Stimulated activated CD8-positive, alpha-beta memory T cell treated with anti-CD3 and anti-CD28 coated beads, Interleukin-4, amount 100 ng/mL, for 4 hours (primary cell): ENCODE results near the gene CCDC85A.

Source experiments
- DNase-seq, 2 donors: peaks; one replicate each; pipeline ENCODE4 v3.0.0-alpha.2; 2020; ENCODE audit warnings: low read depth in 2 of 2, low spot score in 1 of 2

Gene CCDC85A

GRCh38 chr2:56361844-56362243 lies 178.1 kb downstream of the CCDC85A start:
- DNase-seq = no peak

GRCh38 chr2:56364902-56365301 lies 181.1 kb downstream of the CCDC85A start:
- no peak for DNase-seq

GRCh38 chr2:56369316-56369715 lies 185.5 kb downstream of the CCDC85A start:
- no peak for DNase-seq

- no peak for DNase-seq
Measured at GRCh38 chr2:56372071-56372656, 188.4 kb downstream of the CCDC85A start.

GRCh38 chr2:56375251-56375650 lies 191.5 kb downstream of the CCDC85A start:
- DNase-seq = no peak

- DNase-seq = no peak
Measured at GRCh38 chr2:56376699-56377665, 193.2 kb downstream of the CCDC85A start.

GRCh38 chr2:56379066-56379465 lies 195.3 kb downstream of the CCDC85A start:
- no peak for DNase-seq

- DNase-seq = no peak
Measured at GRCh38 chr2:56380861-56381260, 197.1 kb downstream of the CCDC85A start.

- DNase-seq = no peak
Measured at GRCh38 chr2:56382466-56382865, 198.7 kb downstream of the CCDC85A start.

GRCh38 chr2:56386657-56387056 lies 202.9 kb downstream of the CCDC85A start:
- no peak for DNase-seq

- DNase-seq = no peak
Measured at GRCh38 chr2:56390644-56391043, 206.9 kb downstream of the CCDC85A start.

GRCh38 chr2:56410140-56410539 lies 226.3 kb downstream of the CCDC85A start:
- DNase-seq = no peak

- DNase-seq = no peak
Measured at GRCh38 chr2:56416500-56417176, 232.8 kb downstream of the CCDC85A start.
